GM19035 (cell line): ENCODE data around the gene SCYL3.
"Not testable (repeated sequence)": the region's sequence is repeated elsewhere in the genome, so short reads cannot be mapped to it uniquely, and the experiment has no call there.

Source experiments
- ATAC-seq: cut with Tn5 transposase; IDR thresholded peaks from one replicate; pipeline ENCODE4 v1.9.1; 2021; ENCODE audit not compliant: unreplicated experiment

The SCYL3 gene

GRCh38 chr1:169816617-169817016 is 77.1 kb downstream of the SCYL3 start:
- no peak for ATAC-seq

- ATAC-seq: no peak
Measured at GRCh38 chr1:169814265-169814664, 79.4 kb downstream of the SCYL3 start.

GRCh38 chr1:169812131-169812530 is 81.6 kb downstream of the SCYL3 start:
- ATAC-seq: no peak

GRCh38 chr1:169811418-169812035 is 82.2 kb downstream of the SCYL3 start:
- not testable (repeated sequence) for ATAC-seq

GRCh38 chr1:169809370-169810095 is 84.2 kb downstream of the SCYL3 start:
- no peak for ATAC-seq

GRCh38 chr1:169804941-169805340 is 88.8 kb downstream of the SCYL3 start:
- no peak for ATAC-seq

GRCh38 chr1:169802888-169803287 is 90.8 kb downstream of the SCYL3 start:
- ATAC-seq: no peak
